HCT116 (cell line): Measurements from ENCODE around the gene WNT5B.

Experiments used
- CTCF ChIP-seq, 3 experiments: fragments of 200-600 bp in 1 of 3; sonication (generic) in 1 of 3; IDR thresholded peaks in 2 of 3; conservative IDR thresholded peaks in 1 of 3; 2 replicates each; pipeline ENCODE4 v1.5.1; 2012 to 2017; ENCODE audit warnings: low read depth in 2 of 3, low read length in 2 of 3, antibody characterized with exemption in 1 of 3, borderline replicate concordance in 1 of 3, control low read depth in 1 of 3, mild to moderate bottlenecking in 1 of 3, mixed read lengths in 1 of 3, mixed run types in 1 of 3, moderate library complexity in 1 of 3; ENCODE audit not compliant: insufficient read depth in 1 of 3
- EZH2 ChIP-seq: fragments of 200-600 bp; sonication (generic); IDR thresholded peaks from 2 replicates; pipeline ENCODE4 v1.6.1; 2017; ENCODE audit warnings: antibody characterized with exemption, mixed run types
- FOSL1 ChIP-seq: IDR thresholded peaks from 2 replicates; pipeline ENCODE4 v1.6.1; 2012; ENCODE audit warnings: low read depth
- POLR2A ChIP-seq: IDR thresholded peaks from 2 replicates; pipeline ENCODE4 v1.7.0; 2011; ENCODE audit warnings: borderline replicate concordance; ENCODE audit not compliant: insufficient read depth, insufficient read length; ENCODE audit errors: extremely low read depth
- ZNF274 ChIP-seq: fragments of 200-500 bp; sonication (Bioruptor generic); IDR thresholded peaks from 2 replicates; pipeline ENCODE4 v1.6.1; 2014; ENCODE audit warnings: mild to moderate bottlenecking, low read depth, low read length, inconsistent platforms

GRCh38 chr12:1690578-1691122 is 61.6 kb downstream of the WNT5B start, which contains the start of gene ADIPOR2:
- TF ChIP-seq CTCF (IDR thresholded peaks at IDR 0.05 in 2 of 3, conservative IDR thresholded peaks at IDR 0.05 in 1 of 3; ENCODE audit: borderline replicate concordance in 1 of 3, insufficient read depth in 1 of 3, low read depth in 2 of 3, low read length in 2 of 3) (no peak), EZH2 (no peak), ZNF274 (no peak), FOSL1 (no peak), POLR2A (peak; percentile 91)
